C4-2B (cell line): ENCODE data around the gene CYSTM1.
A peak's percentile ranks its signal among the peaks of the same experiment; 100 is the strongest.

Source experiments
- H3K27ac ChIP-seq: fragments of 450-650 bp; 2 replicates; pipeline ENCODE4 v1.5.1; 2017
- CTCF ChIP-seq: fragments of 450-650 bp; conservative IDR thresholded peaks from 2 replicates; pipeline ENCODE4 v1.5.1; 2017; ENCODE audit warnings: mild to moderate bottlenecking
- ZFX ChIP-seq: fragments of 450-650 bp; IDR thresholded peaks from 2 replicates; pipeline ENCODE4 v1.6.1; 2017

CYSTM1 gene

GRCh38 chr5:140174465-140175366, at the start of gene CYSTM1:
Gene CYSTM1 (plus strand): TSS chr5:140175188. CDS start chr5:140194466, 19,278 bp downstream.
- TF ChIP-seq ZFX: no peak
- TF ChIP-seq CTCF: no peak
- peak within 1 kb of the TSS; percentile 70 for H3K27ac ChIP-seq

- peak within 1 kb of the TSS; percentile 74 for H3K27ac ChIP-seq
- TF ChIP-seq ZFX (no peak), CTCF (no peak)
These were observed 49.4 kb upstream of the CYSTM1 start, which contains the start of gene IGIP for GRCh38 chr5:140125637-140126036. Gene IGIP (plus strand): TSS chr5:140125937. CDS start chr5:140128477, 2,540 bp downstream.

- H3K27ac ChIP-seq: peak overlapping the region; percentile 74
- TF ChIP-seq ZFX (no peak), CTCF (no peak)
These were observed 48.5 kb upstream of the CYSTM1 start for GRCh38 chr5:140126315-140127012.

GRCh38 chr5:140128376-140128775, 46.6 kb upstream of the CYSTM1 start:
- TF ChIP-seq ZFX: no peak
- no peak for TF ChIP-seq CTCF
- no peak overlapping the region for H3K27ac ChIP-seq

- H3K27ac ChIP-seq: no peak overlapping the region
- no peak for TF ChIP-seq CTCF
- TF ChIP-seq ZFX: no peak
These were observed 43.8 kb upstream of the CYSTM1 start for GRCh38 chr5:140130949-140131733.

GRCh38 chr5:140131967-140132409, 43.0 kb upstream of the CYSTM1 start:
- no peak overlapping the region for H3K27ac ChIP-seq
- TF ChIP-seq ZFX: no peak
- TF ChIP-seq CTCF: no peak
